GM23338 (cell line): ENCODE results near the gene CEP85. TPM values are rescaled to one million over a fixed set of nuclear protein-coding genes. Genes with fewer than 3 reads are reported as not detected.
"Not testable (repeated sequence)": the region's sequence is repeated elsewhere in the genome, so short reads cannot be mapped to it uniquely, and the experiment has no call there.

Source experiments
- ATAC-seq: fragments of 200-7000 bp; cut with Tn5 transposase; 3 replicates; pipeline ENCODE4 v1.9.1; 2020
- DNase-seq: peaks from one replicate; pipeline ENCODE4 v3.0.0-alpha.2; 2015; ENCODE audit warnings: low spot score
- H2AFZ ChIP-seq: fragments of 200-600 bp; sonication (generic); 2 replicates; pipeline ENCODE4 v1.8.0; 2016; ENCODE audit warnings: antibody characterized with exemption, mild to moderate bottlenecking, moderate library complexity
- H3F3A ChIP-seq: fragments of 200-600 bp; sonication (generic); replicated peaks from 2 replicates; pipeline ENCODE4 v1.8.0; 2017; ENCODE audit warnings: antibody characterized with exemption, mixed run types, low read depth
- H3K27ac ChIP-seq: fragments of 200-600 bp; sonication (generic); 2 replicates; pipeline ENCODE4 v1.6.1; 2016; ENCODE audit warnings: low read depth
- H3K27me3 ChIP-seq: fragments of 200-600 bp; sonication (generic); 2 replicates; pipeline ENCODE4 v1.8.0; 2016; ENCODE audit warnings: mild to moderate bottlenecking, mixed run types, moderate library complexity; ENCODE audit not compliant: insufficient read depth
- H3K36me3 ChIP-seq: fragments of 200-600 bp; sonication (generic); 2 replicates; pipeline ENCODE4 v1.8.0; 2016; ENCODE audit warnings: mild to moderate bottlenecking; ENCODE audit not compliant: insufficient read depth
- H3K4me1 ChIP-seq: fragments of 200-600 bp; sonication (generic); 2 replicates; pipeline ENCODE4 v1.8.0; 2016; ENCODE audit warnings: mild to moderate bottlenecking, moderate library complexity; ENCODE audit not compliant: insufficient read depth
- H3K4me2 ChIP-seq: fragments of 200-600 bp; sonication (generic); 2 replicates; pipeline ENCODE4 v1.7.1; 2017; ENCODE audit warnings: mixed run types
- H3K4me3 ChIP-seq: fragments of 200-600 bp; sonication (generic); 2 replicates; pipeline ENCODE4 v1.6.1; 2016; ENCODE audit warnings: mixed run types
- H3K79me2 ChIP-seq: fragments of 200-600 bp; sonication (generic); replicated peaks from 2 replicates; pipeline ENCODE4 v1.8.0; 2017; ENCODE audit warnings: mild to moderate bottlenecking; ENCODE audit not compliant: insufficient read depth
- H3K9me2 ChIP-seq: fragments of 200-600 bp; sonication (generic); 2 replicates; pipeline ENCODE4 v1.8.0; 2017; ENCODE audit not compliant: insufficient read depth
- H4K20me1 ChIP-seq: fragments of 200-600 bp; sonication (generic); replicated peaks from 2 replicates; pipeline ENCODE4 v1.8.0; 2017; ENCODE audit warnings: mild to moderate bottlenecking; ENCODE audit not compliant: insufficient read depth
- H3K27ac Mint-ChIP-seq: 2 replicates; pipeline ENCODE4 v1.8.0; 2020; ENCODE audit warnings: inconsistent platforms, mild to moderate bottlenecking, moderate library complexity, mixed read lengths
- H3K27me3 Mint-ChIP-seq: 3 replicates; pipeline ENCODE4 v1.8.0; 2022; ENCODE audit warnings: low read depth, mild to moderate bottlenecking, moderate library complexity, mixed read lengths, inconsistent platforms; ENCODE audit not compliant: insufficient read depth, poor library complexity
- H3K36me3 Mint-ChIP-seq: 3 replicates; pipeline ENCODE4 v1.8.0; 2021; ENCODE audit warnings: low read depth, mild to moderate bottlenecking, inconsistent platforms, moderate library complexity, mixed read lengths
- H3K4me1 Mint-ChIP-seq: 3 replicates; pipeline ENCODE4 v1.8.0; 2020; ENCODE audit warnings: mild to moderate bottlenecking, inconsistent platforms, mixed read lengths
- H3K4me3 Mint-ChIP-seq: 3 replicates; pipeline ENCODE4 v1.8.0; 2021; ENCODE audit warnings: moderate library complexity, mild to moderate bottlenecking, inconsistent platforms, mixed read lengths
- H3K9me3 Mint-ChIP-seq: 3 replicates; pipeline ENCODE4 v1.8.0; 2020; ENCODE audit warnings: moderate library complexity, mild to moderate bottlenecking, inconsistent platforms, mixed read lengths
- polyA plus RNA-seq: library from polyadenylated mRNA; unstranded; fragments of >200 nt; fragmentation: Nextera tagmentation; extraction: Ambion mirVana; gene quantifications from 2 replicates; pipeline ENCODE4 v1.2.1, GENCODE V29; 2016
- total RNA-seq: library from RNA; depleted of rRNA; stranded (reverse); fragments of >200 nt; shearing (Covaris generic); gene quantifications from 2 replicates; pipeline ENCODE4 v1.2.3, GENCODE V29; 2014
- TF ChIP-seq, protein P1 (sequence below): IDR thresholded peaks from one replicate; pipeline ENCODE4 v1.6.1; 2018; ENCODE audit warnings: antibody characterized with exemption; ENCODE audit not compliant: unreplicated experiment
- TF ChIP-seq, protein P2 (sequence below), 2 experiments: fragments of 200-600 bp in 1 of 2; sonication (generic) in 1 of 2; conservative IDR thresholded peaks; 2 replicates each; pipeline versions ENCODE4 v1.5.1 to v1.6.1; 2016 to 2017; ENCODE audit warnings: antibody characterized with exemption in 2 of 2, low read depth in 2 of 2, mild to moderate bottlenecking in 2 of 2, moderate library complexity in 1 of 2

Gene CEP85
- total and polyA plus RNA-seq, 2 experiments from 2014 or later: 12.8 to 36.8 TPM

DNA sequence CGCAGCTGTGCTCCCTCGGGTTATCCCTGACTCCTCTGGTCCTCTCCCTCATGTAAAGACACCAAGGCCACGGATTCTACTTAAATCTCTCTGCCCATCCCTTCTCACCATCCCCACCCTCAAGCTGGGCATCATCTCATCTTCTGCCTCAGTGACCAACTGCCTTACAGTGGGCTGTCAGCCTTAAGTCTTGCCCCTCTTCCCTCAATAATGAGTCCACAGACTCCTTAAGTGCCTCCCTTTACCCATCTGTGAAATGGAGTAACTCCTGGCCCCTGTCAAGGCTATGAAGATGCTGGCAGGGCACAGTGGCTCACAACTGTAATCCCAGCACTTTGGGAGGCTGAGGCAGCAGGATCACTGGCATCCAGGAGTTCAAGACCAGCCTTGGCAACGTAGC is 57.9 kb downstream of the CEP85 start (continued):
- TF ChIP-seq, protein P1, sequence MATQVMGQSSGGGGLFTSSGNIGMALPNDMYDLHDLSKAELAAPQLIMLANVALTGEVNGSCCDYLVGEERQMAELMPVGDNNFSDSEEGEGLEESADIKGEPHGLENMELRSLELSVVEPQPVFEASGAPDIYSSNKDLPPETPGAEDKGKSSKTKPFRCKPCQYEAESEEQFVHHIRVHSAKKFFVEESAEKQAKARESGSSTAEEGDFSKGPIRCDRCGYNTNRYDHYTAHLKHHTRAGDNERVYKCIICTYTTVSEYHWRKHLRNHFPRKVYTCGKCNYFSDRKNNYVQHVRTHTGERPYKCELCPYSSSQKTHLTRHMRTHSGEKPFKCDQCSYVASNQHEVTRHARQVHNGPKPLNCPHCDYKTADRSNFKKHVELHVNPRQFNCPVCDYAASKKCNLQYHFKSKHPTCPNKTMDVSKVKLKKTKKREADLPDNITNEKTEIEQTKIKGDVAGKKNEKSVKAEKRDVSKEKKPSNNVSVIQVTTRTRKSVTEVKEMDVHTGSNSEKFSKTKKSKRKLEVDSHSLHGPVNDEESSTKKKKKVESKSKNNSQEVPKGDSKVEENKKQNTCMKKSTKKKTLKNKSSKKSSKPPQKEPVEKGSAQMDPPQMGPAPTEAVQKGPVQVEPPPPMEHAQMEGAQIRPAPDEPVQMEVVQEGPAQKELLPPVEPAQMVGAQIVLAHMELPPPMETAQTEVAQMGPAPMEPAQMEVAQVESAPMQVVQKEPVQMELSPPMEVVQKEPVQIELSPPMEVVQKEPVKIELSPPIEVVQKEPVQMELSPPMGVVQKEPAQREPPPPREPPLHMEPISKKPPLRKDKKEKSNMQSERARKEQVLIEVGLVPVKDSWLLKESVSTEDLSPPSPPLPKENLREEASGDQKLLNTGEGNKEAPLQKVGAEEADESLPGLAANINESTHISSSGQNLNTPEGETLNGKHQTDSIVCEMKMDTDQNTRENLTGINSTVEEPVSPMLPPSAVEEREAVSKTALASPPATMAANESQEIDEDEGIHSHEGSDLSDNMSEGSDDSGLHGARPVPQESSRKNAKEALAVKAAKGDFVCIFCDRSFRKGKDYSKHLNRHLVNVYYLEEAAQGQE: no peak

DNA sequence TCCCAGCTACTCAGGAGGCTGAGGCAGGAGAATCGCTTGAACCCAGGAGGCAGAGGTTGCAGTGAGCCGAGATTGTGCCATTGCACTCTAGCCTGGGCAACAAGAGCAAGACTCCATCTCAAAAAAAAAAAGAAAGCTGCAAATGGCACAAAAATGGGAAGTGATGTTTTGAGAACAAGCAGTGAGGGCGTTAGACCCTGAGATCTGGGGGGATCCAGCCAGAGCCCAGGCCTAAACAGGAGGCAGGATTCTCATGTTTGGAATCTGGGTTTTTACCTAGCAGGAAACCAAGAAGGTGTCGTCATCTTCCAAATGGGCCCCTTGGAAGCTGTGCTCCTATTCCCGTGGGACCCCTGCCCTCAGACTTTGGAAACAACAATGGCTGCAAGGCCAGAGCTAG is 58.7 kb downstream of the CEP85 start:
- not testable (repeated sequence) for ATAC-seq, H3K4me3 Mint-ChIP-seq, H3K36me3 ChIP-seq, H3K9me3 Mint-ChIP-seq, H3F3A ChIP-seq, H3K9me2 ChIP-seq, H3K36me3 Mint-ChIP-seq, H3K27me3 ChIP-seq, H3K4me3 ChIP-seq, H4K20me1 ChIP-seq, H3K4me2 ChIP-seq, H3K27ac Mint-ChIP-seq, H3K79me2 ChIP-seq, DNase-seq, H3K27ac ChIP-seq, H2AFZ ChIP-seq, H3K4me1 ChIP-seq, H3K27me3 Mint-ChIP-seq
- H3K4me1 Mint-ChIP-seq: peaks cover 26% of the 10 kb centered on the region

DNA sequence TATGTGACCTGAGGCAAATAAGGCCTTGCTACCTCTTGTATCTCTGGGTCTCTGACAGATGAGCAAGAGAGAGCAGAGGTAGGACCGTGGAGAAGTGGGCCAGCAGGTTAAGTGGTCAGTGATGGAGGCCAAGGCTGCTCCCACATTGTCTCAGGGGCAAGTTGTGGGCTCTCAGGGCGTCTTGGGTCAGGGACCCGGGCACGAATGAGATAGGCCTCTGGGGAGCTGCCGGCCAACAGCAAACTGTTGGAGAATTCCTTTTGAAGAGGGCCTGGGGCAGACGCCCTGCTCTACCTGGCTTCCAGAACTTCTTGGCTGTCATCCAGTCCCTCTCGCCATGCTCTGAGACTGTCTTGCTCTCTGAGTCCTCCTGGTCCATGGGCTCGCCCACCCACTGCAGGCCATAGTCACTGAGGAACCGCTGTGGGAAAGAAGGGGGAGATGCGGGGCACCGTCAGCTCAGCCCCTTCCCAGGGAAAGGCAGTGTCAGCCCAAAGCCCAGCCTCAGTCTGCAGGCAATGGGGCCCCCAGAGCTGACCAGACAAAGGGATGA is 60.0 kb downstream of the CEP85 start:
- Mint-ChIP-seq H3K36me3 (no peaks in the 10 kb centered on the region; the same call in 2 of the 3 replicates), H3K4me1 (peaks cover 26% of the 10 kb centered on the region), H3K9me3 (no peaks in the 10 kb centered on the region), H3K27ac (no peak overlapping the region), H3K27me3 (peaks cover 3% of the 10 kb centered on the region), H3K4me3 (no peak overlapping the region)
- ATAC-seq (no peak), DNase-seq (no peak)
- Histone ChIP-seq H3K4me1 (peaks cover 4% of the 10 kb centered on the region; the same call in 1 of the 2 replicates), H4K20me1 (no peaks in the 10 kb centered on the region), H3K27ac (no peak overlapping the region), H3K27me3 (no peaks in the 10 kb centered on the region), H3F3A (no peaks in the 10 kb centered on the region), H3K79me2 (no peaks in the 10 kb centered on the region), H3K36me3 (no peaks in the 10 kb centered on the region), H3K4me3 (no peak overlapping the region), H3K4me2 (no peak overlapping the region), H2AFZ (no peak overlapping the region), H3K9me2 (no peaks in the 10 kb centered on the region)
- TF ChIP-seq, protein P2, sequence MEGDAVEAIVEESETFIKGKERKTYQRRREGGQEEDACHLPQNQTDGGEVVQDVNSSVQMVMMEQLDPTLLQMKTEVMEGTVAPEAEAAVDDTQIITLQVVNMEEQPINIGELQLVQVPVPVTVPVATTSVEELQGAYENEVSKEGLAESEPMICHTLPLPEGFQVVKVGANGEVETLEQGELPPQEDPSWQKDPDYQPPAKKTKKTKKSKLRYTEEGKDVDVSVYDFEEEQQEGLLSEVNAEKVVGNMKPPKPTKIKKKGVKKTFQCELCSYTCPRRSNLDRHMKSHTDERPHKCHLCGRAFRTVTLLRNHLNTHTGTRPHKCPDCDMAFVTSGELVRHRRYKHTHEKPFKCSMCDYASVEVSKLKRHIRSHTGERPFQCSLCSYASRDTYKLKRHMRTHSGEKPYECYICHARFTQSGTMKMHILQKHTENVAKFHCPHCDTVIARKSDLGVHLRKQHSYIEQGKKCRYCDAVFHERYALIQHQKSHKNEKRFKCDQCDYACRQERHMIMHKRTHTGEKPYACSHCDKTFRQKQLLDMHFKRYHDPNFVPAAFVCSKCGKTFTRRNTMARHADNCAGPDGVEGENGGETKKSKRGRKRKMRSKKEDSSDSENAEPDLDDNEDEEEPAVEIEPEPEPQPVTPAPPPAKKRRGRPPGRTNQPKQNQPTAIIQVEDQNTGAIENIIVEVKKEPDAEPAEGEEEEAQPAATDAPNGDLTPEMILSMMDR (conservative IDR thresholded peaks at IDR 0.05; ENCODE audit: low read depth in 2 of 2): no peak
- TF ChIP-seq, protein P1: no peak
